Stimulated activated CD4-positive, alpha-beta T cell treated with anti-CD3 and anti-CD28 coated beads, Interleukin-4, amount 100 ng/mL, for 48 hours (primary cell): ENCODE measurements around the gene DNMT3A.
"Not testable (repeated sequence)": the region's sequence is repeated elsewhere in the genome, so short reads cannot be mapped to it uniquely, and the experiment has no call there.

Experiments used
- DNase-seq, 2 donors: peaks; one replicate each; pipeline ENCODE4 v3.0.0-alpha.2; 2020; ENCODE audit warnings: low read depth in 2 of 2

DNMT3A gene

GRCh38 chr2:25237764-25238163 lies 104.0 kb downstream of the DNMT3A start:
- DNase-seq: no peak

- no peak for DNase-seq
Measured at GRCh38 chr2:25236736-25237135, 105.0 kb downstream of the DNMT3A start.

- DNase-seq: no peak
Measured at GRCh38 chr2:25234738-25235137, 107.0 kb downstream of the DNMT3A start.

DNA sequence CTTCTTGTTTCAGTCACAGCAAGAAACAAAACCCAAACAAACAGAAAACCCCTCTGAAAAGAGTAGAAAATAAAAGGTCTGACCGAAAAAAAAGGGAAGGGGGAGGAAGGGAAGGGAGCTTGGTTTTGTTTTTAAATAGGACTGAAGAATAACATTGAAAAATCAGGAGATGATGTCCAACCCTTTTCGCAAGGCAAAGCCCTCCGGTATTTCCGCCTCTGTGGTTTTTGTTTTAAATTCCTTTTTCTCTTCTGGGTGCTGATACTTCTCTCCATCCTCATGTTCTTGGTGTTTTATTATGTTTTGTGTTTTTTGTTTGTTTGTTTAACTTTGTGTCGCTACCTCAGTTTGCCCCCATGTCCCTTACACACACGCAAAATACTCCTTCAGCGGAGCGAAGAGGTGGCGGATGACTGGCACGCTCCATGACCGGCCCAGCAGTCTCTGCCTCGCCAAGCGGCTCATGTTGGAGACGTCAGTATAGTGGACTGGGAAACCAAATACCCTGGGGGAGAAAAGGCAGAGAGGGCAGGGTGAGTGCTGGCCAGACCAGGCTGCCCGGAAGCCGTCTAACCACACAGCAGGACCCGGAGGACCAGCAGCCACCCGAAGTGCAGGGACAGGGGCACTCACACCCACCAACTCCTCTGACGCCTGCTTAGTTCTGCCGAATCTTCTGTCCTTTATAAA lies 107.7 kb downstream of the DNMT3A start:
- no peak for DNase-seq

- no peak for DNase-seq
Measured at GRCh38 chr2:25232248-25232825, 109.4 kb downstream of the DNMT3A start.

DNA sequence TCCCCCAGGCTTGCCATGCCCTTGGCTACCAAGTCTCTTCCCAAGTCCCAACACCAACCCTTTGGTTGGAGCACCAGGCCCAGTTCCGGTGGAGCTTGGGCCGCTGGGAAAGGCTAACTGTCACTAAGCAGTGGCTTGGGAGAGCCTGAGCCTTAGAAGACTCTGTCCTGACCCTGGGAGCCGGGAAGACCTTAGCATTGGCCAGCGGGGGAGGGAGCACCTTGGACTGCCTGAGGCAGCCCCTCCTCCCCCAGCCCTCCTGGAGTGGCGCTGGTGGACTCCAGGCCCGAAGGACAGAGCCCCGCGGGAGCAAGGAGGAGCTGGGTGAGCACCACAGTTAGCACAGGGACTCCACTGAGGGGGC lies 110.8 kb downstream of the DNMT3A start:
- DNase-seq: no peak

- no peak for DNase-seq
Measured at GRCh38 chr2:25230198-25230947, 111.4 kb downstream of the DNMT3A start.

DNA sequence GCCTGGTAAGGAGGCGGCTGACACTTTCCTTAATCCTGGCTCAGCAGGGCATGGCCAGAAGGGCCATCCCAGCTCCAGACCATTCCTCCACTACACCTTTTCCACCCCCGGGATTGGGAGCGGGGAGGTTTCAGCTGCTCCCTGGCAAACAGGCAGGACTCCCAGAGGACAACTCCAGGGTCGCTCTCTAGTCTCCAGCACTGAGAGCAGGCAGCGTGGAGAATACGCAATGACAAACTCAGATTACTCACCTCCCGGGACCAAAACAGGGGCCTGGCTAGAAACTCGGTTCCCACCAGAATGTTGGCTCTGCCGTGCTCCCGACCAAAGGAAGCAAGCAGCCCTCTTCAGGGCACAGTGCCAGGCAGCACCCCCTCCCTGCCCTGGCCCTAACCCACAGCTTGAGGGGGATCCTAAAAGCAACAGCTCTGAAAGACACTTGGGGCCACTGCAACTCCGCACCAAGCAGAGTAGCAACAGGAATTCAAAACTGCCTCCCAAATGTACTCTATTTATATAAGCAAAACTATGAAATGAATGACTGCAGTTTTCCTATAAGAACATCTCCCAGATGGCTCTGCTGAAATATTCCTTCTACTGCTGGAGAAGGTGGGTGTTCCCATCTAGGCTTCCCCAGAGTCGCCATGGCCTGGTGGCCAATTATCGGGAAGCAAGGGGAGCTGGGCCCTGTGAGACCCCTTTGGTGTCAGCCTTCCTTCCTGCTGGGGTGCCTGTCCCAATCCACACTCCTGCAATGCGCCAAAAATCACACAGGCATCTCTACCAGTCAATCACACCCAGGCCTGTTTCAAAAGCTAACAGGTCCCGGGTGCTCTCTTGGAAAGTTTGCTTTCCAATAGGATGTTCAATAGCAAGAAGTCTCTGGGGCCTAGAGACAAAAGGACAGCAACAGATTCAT lies 112.2 kb downstream of the DNMT3A start:
- no peak for DNase-seq

- DNase-seq: no peak
Measured at GRCh38 chr2:25228848-25229278, 112.9 kb downstream of the DNMT3A start.

- DNase-seq: no peak
Measured at GRCh38 chr2:25227576-25227975, 114.1 kb downstream of the DNMT3A start.

DNA sequence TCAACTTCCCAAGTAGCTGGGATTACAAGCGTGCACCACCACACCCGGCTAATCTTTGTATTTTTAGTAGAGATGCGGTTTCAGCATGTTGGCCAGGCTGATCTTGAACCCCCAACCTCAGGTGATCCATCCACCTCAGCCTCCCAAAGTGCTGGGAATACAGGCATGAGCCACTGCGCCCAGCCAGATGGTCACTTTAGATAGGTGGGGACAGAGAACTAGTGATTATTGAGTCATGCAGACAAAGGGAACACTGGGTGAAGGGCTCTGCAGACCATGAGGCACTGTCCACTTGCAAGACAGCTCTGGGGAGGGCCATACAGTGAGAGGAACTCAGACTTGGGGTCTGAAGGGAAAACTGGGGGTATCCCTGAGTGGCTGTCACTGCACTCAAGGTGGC lies 114.9 kb downstream of the DNMT3A start:
- no peak for DNase-seq

- no peak for DNase-seq
Measured at GRCh38 chr2:25222477-25223121, 119.1 kb downstream of the DNMT3A start.

DNA sequence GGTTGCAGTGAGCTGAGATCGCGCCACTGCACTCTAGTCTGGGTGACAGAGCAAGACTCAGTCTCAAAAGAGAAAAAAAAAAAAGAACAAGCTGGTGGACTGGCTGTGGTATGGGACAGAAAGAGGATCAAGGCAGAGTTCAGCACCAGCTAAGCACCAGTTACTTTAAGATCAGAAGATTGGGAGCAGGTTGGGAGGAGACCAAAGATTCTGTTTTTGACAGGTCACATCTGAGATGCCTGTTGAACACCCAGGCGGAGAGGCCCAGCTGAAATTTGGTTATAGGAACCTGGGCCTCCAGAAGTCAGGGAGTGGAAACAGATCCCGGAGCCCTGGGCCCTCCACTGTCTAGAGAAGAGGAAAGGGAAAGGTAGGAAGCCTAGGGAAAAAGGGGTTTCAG lies 120.1 kb downstream of the DNMT3A start:
- DNase-seq: no peak

DNA sequence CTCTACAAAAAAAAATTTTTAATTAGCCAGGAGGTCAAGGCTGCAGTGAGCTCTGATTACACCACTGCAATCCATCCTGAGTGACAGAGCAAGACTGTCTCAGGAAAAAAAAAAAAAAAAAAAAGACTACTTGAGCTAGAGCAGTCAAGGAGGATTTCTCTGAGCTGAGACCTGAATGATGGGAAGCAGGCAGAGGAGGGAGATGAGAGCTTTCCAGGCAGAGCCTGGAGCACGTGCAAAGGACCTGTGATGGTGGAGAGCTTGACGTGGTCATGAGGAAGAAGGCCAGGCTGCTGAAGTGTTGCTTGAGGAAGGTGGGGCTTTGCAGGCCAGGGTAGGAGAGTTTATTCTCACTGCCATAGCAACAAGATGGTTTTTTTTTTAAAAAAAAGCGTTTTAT lies 121.4 kb downstream of the DNMT3A start:
- no peak for DNase-seq

DNA sequence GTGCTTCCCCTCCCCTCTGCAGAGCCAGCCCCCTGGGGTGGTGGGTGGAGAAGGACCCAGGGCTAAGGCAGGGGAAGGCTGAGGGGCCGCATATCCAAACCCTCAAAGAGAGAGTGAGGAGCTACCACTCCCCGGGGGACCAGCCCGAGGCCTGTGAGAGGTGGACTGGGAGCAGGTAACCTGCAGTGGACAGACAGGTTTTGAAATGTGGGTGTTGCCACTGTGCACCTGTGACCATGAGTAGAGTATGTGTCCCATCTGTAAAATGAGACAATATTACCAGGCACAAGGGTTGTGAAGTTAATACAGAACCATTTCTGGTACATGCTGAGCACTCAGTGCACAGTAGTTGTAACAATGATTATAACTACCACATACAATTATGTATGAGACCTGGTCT lies 122.1 kb downstream of the DNMT3A start:
- DNase-seq: no peak

DNA sequence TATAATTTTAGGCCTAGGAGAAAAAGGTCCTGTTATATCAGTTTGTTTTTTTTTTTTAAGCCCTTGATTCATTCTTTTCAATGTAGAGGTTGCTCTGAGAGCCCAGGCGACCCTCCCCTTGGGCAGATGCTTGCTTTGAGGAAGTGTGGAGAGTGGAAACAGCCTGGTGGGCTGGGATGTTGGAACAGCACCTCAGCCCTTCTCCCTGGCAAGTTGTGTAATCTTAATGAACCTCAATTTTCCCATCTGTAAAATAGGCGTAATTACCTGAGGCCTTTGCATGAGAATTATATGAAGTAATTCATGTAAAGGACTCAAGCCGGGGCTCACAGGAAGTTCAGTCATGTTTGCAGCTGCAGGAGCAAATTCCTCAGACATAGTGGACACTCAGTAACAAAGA lies 123.6 kb downstream of the DNMT3A start:
- no peak for DNase-seq

GRCh38 chr2:25215948-25216679 lies 125.6 kb downstream of the DNMT3A start:
- peak; percentile 66 to 77 for DNase-seq

GRCh38 chr2:25215232-25215631 lies 126.5 kb downstream of the DNMT3A start:
- no peak for DNase-seq

DNA sequence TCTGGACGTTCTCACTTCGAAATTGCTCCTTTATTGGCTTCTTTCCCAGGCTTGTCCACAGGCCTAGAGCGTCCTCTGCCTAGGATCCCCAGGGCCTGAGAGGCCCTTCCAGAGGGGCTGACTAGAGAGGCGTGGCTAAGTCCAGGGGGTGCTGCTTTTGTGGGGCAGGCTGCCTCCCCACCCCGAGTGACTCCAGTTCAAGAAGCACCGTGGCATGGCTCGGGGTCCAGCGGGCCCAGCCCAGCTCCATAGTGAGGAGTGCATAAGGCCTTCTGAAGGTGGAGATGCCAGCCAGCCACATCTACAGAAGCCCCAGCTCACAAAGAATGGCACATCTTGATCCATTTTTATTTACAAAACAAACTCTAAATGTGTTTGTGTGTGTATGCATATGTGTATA lies 128.5 kb downstream of the DNMT3A start:
- no peak for DNase-seq

GRCh38 chr2:25210923-25211322 lies 130.8 kb downstream of the DNMT3A start:
- DNase-seq: not testable (repeated sequence)

DNA sequence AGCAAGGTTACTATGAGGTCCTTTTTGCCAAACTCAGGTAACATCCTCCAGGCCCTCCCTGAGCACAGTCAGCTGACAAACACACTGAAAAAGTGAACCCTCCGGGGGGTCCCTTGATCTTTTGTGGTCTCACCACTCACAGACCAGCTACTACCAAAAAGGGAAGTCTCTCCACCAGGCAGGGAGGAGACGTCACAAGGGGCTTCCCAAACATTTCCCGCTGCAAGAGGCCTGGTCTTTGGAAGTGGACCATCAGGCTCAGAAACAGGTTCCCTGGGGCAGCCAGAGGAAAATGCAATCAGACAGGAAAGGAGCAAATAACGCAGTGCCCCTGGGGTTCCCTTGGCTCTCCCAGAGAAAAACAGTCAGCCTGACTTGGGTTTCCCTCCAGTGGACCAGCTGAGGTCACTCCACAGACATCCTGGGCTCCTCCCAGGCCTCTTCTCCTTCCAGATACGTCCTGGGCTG lies 134.6 kb downstream of the DNMT3A start:
- DNase-seq: no peak
